Endothelial cell of umbilical vein (primary cell): ENCODE data around the gene RTP3.

Source experiments
- CTCF ChIP-seq, 2 donors: IDR thresholded peaks; 1 replicate in 1 of 2; 2 replicates in 1 of 2; pipeline ENCODE4 v1.5.1; 2011; ENCODE audit warnings: low read length in 2 of 2, mild to moderate bottlenecking in 2 of 2, moderate library complexity in 2 of 2, control low read depth in 1 of 2, inconsistent platforms in 1 of 2, low read depth in 1 of 2; ENCODE audit not compliant: insufficient read depth in 1 of 2; ENCODE audit errors: extremely low read depth in 1 of 2
- EZH2 ChIP-seq: IDR thresholded peaks from 2 replicates; pipeline ENCODE4 v1.6.1; 2012; ENCODE audit warnings: borderline replicate concordance, low read depth, mild to moderate bottlenecking, moderate library complexity, low read length, inconsistent platforms; ENCODE audit not compliant: severe bottlenecking
- JUN ChIP-seq: IDR thresholded peaks from 2 replicates; pipeline ENCODE4 v1.6.1; 2011; ENCODE audit warnings: borderline replicate concordance, low read depth; ENCODE audit not compliant: insufficient read length, insufficient read depth
- POLR2A ChIP-seq: IDR thresholded peaks from 2 replicates; pipeline ENCODE4 v1.6.1; 2012; ENCODE audit warnings: low read depth, mild to moderate bottlenecking, control low read depth, low read length
- POLR2AphosphoS5 ChIP-seq: IDR thresholded peaks from 2 replicates; pipeline ENCODE4 v1.6.1; 2012; ENCODE audit warnings: low read depth, mild to moderate bottlenecking, control low read depth, low read length, moderate library complexity; ENCODE audit not compliant: insufficient read depth

DNA sequence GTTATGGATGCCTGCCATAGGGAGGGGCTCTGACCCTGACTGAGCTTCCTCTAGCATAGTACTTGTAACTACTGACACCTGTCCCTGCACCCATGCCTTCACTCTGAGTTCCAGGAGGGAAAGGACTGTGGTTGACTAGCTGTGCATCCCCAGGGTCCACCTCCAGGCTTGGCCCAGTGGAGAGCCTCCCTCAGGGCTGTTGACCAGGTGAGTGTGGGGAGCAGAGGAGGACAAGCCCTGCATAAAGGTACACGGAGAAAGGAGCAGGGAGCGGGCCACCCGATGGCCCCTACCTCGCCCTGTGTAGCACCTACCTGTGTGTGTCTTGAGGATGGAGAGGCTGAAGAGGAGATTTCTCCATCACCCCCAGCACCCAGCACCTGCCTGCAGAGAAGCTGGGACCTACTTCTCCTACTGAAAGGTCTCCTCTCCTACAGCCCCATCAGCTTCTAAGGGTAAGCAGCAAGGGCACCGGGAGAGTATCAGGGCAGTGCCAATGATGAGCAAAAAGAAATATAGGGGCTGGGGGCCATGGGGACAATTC, 26.3 kb upstream of the RTP3 start:
- TF ChIP-seq CTCF (IDR thresholded peaks at IDR 0.05; ENCODE audit: extremely low read depth in 1 of 2, insufficient read depth in 1 of 2, low read depth in 1 of 2, low read length in 2 of 2) (no peak), EZH2 (no peak), POLR2A (no peak), JUN (no peak), POLR2AphosphoS5 (no peak)
